GM21423 (cell line): ENCODE measurements around the gene KLC3.

Experiments used
- ATAC-seq: cut with Tn5 transposase; IDR thresholded peaks from one replicate; pipeline ENCODE4 v1.9.1; 2021; ENCODE audit warnings: mild to moderate bottlenecking, moderate library complexity; ENCODE audit not compliant: unreplicated experiment

The KLC3 gene

GRCh38 chr19:45348367-45349125 is 8.0 kb downstream of the KLC3 start:
- ATAC-seq: no peak

GRCh38 chr19:45349126-45349415 is 8.5 kb downstream of the KLC3 start:
- no peak for ATAC-seq

GRCh38 chr19:45349430-45349941 is 8.9 kb downstream of the KLC3 start:
- ATAC-seq: no peak

- ATAC-seq: no peak
Measured at GRCh38 chr19:45350477-45351058, 10.0 kb downstream of the KLC3 start.

DNA sequence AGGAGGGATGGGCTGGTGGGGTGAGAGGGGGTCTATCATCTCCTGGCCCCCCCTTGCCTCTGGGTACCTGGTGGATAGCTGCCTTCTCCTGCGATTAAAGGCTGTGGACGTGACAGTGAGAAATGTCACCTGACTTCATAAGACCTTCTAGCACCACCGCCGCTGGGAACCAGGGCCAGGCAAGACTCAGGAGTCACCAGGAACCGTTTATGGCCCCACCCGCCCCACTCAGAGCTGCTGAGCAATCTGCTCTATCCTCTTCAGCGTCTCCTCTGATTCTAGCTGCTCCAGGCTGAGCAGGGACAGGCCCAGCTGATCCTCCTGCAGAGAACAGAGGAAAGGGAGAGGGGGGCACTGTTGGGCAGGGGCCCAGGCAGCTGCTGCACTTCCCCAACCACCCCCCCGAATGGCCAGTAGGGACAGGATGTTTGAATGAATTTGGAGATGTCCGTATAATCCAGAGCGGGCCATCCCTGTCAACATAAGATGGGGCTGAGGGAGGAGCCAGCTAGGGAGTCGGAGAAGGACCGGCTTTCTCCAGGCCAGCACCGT is 10.9 kb downstream of the KLC3 start:
- no peak for ATAC-seq

GRCh38 chr19:45352062-45352461 is 11.5 kb downstream of the KLC3 start:
- no peak for ATAC-seq

GRCh38 chr19:45352471-45352870 is 11.9 kb downstream of the KLC3 start:
- no peak for ATAC-seq

- no peak for ATAC-seq
Measured at GRCh38 chr19:45352914-45353796, 12.6 kb downstream of the KLC3 start.

- ATAC-seq: no peak
Measured at GRCh38 chr19:45354241-45354842, 13.8 kb downstream of the KLC3 start.

DNA sequence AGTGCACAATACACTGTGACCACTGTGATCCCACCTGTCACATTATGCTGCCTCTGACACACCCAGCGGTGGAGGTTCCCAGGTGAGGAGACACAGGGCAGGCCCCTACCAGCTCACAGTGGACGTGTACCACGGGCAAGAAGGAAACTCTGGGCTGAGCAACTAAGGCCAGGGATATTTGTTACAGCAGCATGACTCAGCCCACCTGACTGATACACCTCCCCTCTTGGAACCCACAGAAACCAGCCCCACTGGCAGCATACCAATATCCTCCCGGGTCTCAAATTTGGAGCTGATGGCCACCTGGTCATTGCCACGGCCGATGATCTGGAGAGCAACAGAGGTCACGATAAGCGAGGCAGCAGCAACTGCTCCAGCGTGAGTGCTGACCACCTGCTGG is 14.9 kb downstream of the KLC3 start:
- no peak for ATAC-seq

DNA sequence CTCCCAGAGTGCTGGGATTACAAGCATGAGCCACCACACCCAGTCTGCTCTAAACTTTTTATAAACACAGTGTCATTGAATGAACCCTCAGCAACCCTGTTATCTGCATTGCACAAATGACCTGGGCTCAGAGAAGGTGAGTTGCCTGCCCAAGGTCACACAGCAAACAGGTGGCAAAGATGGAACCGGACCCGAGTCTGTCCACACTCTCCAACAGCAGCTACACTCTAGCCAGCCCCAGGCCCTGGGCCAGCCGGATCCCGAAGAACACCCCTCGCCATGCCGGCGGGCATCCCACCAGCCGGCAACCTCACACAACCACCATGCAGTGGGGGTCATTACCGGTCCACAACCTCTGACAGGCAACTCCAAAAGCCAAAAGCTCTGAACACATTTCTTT is 15.4 kb downstream of the KLC3 start:
- no peak for ATAC-seq

DNA sequence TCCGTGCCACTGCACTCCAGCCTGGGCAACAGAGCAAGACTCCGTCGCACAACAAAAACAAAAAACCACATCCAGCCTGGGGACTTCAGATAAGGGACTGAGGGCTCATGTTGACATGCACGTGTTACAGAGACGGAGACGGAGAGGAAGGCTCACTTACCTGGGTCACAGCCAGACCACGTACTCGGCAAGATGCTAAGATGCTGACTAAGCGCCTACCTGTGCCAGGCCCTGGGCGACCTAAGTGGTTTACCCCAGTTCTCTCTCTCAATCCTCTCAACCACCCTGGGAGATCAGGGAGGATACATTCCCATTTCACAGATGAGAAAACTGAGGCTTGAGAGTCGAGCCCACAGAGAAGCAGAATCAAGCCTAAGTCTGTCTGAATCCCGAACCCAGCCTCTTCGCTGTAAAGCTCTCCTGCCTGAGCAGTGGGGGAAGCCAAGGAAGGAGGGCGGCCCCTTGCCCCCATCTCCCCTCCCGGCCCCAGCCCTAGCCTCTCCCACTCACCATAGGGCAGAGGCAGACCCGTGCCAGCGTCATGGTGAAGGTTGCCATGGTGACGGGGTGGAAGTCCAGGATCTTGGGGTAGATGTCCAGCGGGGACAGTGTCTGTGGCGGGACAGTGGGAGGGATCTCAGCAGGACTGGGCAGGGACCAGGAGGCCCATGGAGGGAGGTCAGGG is 16.4 kb downstream of the KLC3 start:
- ATAC-seq: no peak

DNA sequence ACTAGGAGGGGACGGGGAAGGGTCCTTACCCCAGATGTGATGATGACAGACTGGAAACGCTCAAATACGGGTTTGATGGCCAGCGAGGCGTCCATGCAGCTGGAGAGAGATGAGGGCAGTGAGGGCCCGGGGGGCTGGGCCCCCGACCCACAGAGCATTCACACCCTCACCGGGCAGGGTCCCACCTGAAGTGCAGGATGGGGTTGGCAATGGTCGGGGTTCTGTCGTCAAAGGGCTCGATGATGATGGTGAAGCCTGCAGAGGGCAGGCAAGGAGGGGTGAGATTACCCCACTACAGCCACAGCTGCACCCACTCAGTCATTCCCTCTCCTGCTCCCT is 16.9 kb downstream of the KLC3 start:
- ATAC-seq: no peak

DNA sequence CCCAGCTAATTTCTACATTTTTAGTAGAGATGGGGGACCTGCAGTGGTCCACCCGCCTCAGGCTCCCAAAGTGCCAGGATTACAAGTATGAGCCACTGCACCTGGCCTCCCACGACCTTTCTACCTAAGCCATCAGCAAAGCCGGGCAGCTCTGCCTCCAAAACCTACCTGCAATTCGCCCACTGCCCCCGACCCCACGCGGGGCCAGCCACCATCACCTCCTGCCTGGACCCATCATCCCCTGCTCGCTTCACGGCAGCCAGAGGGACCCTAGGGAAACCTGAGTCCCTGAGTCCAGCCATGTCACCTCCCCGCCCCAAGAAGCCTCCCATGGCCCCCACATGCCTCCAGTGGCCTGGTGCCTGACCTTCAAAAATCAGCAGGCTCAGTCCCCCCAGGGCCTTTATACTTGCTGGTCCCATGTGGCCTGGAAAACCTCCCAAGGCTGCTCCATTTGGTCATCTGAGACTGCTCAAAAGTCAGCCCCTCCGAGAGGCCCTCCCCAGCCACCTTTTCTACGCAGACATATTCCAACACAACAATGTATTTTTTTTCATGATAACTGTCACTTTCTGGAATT is 17.8 kb downstream of the KLC3 start:
- no peak for ATAC-seq

GRCh38 chr19:45361608-45362007 is 21.1 kb downstream of the KLC3 start:
- no peak for ATAC-seq

DNA sequence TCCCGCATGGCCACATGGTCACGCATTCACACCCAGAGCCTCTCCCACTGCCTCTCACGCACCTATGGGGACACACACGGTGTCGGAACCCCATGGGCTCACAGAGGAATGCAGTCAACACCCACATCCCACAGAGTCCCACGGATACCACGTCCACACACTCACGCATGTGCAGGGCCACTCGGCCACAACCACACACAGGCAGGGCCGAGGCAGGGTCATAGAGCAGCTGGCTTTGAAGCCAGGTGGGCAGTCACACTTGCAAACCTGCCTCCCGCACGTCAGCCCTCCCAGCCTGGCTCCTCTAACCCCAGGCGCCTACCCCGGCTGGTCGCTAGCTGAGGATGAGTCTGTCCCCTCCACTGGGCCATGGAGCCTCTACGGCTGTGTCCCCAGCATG is 21.7 kb downstream of the KLC3 start:
- ATAC-seq: no peak

- no peak for ATAC-seq
Measured at GRCh38 chr19:45363861-45364459, 23.4 kb downstream of the KLC3 start.

DNA sequence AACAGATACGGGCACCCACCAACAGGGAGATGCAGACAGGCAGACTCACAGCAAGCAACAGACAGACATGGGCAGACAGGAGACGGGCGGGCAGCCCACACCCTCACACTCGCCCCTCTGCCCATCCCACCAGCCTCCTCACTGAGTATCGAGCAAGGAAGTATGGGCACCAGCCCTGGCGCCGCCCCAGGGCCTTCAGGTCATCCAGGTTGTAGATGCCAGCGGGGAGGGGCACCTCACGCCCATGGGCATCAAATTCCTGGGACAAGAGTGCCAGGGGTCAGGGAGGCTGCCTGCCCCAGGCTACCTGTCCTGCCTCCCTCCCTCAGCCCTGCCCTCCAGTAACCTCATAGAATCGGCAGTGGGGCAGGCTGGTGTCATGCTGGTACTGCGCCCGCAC is 24.1 kb downstream of the KLC3 start:
- no peak for ATAC-seq

DNA sequence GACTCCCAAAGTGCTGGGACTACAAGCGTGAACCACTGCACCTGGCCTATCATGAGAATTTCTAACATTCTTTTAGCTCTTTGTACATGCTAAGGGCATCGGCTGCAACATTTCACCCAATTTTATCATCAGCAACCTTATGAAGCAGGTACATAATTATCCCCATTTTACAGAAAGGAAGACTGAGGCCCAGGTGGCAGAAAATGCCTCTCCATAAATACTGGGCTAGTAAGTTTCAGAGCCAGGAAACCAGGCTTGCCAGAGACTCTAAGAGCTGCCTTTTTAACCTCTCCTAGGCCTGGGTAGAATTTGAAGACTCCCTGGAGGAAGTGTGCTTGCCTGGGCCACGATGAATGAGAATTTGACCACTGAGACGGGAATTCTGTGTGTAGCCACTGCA is 27.6 kb downstream of the KLC3 start:
- ATAC-seq: no peak
